Astrocyte of the spinal cord (primary cell): ENCODE data around the gene AMELY.

ENCODE experiments used
- DNase-seq: peaks from one replicate; pipeline ENCODE4 v3.0.0; 2011; ENCODE audit warnings: low read depth, low spot score
- H3K4me3 ChIP-seq: 2 replicates; pipeline ENCODE4 v1.5.1; 2011; ENCODE audit warnings: low read depth, mild to moderate bottlenecking, low read length, moderate library complexity
- CTCF ChIP-seq: IDR thresholded peaks from 2 replicates; pipeline ENCODE4 v1.5.1; 2012; ENCODE audit warnings: low read depth, mild to moderate bottlenecking, low read length, inconsistent platforms
- in situ Hi-C: cut with HindIII; loops from 2 replicates; pipeline ENCODE4 v1.10.0; 2017; ENCODE audit warnings: low sequenced_read_pairs

Gene AMELY

DNA sequence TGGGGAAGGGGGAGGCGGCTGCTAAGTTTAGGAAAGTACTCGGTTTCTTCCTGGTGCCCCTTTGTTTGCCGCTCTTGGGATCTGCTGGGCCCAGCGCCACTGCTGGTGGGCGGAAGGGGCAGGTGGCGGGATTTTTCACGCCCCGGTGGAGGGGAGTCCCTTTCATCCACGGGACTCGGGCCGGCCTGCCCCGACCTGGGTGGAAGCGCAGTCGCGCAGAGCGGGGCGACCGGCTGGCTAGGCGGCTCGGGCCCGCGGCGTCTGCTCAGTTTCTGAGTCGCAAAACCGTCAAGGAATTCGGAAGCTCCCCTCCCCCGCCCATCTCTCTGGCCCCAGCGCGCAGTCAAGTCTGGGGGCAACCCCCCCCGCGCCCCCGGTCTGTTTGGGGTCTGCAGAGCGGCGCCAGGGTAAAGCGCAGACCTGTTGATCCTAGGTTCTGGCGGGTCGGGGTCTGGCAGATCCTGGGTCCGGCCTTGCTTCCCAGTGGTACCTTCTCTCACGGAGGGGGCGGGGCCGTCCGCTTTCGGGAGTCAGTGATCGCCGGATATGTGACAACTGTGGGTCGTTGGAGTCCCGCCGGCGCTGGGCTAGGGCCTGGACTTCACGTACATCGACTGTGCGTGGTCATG lies at the start of gene AMELY:
AMELY (minus strand) TSS at position 500 of the 629 bp plus-strand sequence. CDS start 39,144 bp downstream, outside the sequence.
- TF ChIP-seq CTCF: no peak
- H3K4me3 ChIP-seq: no peak within 1 kb of the TSS
- in situ Hi-C loops: no loop called here
- no peak for DNase-seq

DNA sequence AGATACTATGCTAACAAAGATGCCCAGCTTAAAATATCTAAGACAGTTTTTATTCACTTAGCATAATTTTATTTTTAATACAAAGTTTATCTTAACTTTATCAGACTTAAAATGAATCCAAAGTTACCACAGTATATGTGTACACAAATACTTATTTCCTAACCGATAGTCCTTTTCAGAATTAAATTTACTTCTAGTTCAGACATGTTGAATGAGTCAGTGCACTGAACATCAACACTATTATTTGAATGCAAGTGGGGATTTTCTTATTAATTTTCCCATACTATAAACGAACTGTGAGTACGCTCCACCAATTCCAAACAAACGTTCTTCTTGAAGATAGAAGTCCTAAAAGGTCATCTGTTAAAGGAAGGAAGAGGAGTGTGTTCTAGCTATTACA lies 38.4 kb upstream of the AMELY start:
- no peak for TF ChIP-seq CTCF
- no peak overlapping the region for H3K4me3 ChIP-seq
- DNase-seq: no peak
- in situ Hi-C loops: no loop called here

DNA sequence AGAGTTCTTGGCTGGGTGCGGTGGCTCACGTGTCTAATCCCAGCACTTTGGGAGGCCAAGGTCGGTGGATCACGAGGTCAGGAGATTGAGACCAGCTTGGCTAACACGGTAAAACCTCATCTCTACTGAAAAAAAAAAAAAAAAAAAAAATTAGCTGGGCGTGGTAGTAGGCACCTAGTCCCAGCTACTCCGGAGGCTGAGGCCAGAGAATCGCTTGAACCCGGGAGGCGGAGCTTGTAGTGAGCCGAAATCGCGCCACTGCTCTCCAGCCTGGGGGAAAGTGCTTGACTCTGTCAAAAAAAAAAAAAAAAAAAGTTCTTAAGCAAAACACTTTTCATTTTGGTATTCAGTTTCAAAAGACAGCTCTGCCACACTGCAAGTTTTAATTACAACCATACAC lies 36.8 kb upstream of the AMELY start:
- no peak for TF ChIP-seq CTCF
- no peak overlapping the region for H3K4me3 ChIP-seq
- DNase-seq: no peak
- in situ Hi-C loops: no loop called here

GRCh38 chrY:6947695-6948094 lies 36.1 kb upstream of the AMELY start:
- in situ Hi-C loops: no loop called here
- no peak overlapping the region for H3K4me3 ChIP-seq
- DNase-seq: no peak
- no peak for TF ChIP-seq CTCF

DNA sequence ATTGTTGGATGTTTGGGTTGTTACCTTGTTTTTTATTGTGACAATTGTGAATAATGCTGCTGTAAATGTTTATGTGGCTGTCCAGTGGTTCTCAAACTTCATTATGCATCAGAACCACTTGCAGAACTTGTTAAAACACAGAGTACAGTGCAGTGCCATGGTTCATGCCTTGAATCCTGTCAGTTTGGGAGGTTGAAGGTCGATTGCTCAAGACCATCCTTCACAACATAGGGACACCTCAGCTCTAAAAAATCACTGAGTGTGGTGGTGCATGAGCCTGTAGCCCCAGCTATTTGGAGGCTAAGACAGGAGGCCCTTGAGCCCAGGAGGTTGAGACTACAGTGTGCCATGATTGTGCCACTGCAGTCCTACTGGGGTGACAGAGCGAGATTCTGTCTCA lies 23.9 kb upstream of the AMELY start:
- no peak overlapping the region for H3K4me3 ChIP-seq
- no peak for TF ChIP-seq CTCF
- no peak for DNase-seq
- in situ Hi-C loops: no loop called here

DNA sequence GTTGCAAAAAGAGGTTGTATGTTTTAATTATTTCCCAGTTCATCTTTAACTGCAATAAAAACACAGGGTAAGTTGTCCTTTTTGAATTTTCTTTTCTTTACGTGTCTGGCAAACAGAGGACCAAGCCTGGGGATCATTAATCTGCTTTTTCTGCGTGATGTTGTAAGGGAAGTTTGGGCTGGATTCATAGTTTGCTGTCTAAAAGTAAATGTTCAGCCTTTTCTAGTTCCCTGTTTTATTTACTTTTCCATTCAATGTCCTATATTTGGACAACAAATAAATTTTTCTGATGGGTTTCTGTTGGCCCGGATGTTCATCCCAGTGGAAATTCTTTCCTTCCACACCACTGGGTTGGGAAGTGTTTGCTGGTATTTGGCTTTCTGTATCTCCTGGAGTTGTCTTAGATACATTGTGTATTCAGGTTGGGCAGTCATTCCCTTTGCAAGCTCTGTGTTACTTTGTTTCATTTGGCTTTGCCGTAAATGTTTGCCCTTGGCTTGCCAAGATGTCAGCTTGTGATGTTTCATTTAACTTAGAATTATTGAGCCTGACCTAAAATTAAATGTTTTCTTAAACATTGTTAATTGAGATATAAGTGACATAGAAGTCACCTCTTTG lies 20.3 kb upstream of the AMELY start:
- in situ Hi-C loops: no loop called here
- H3K4me3 ChIP-seq: no peak overlapping the region
- no peak for TF ChIP-seq CTCF
- no peak for DNase-seq
